ENCODE results near the gene INPP5D.
"Not testable (repeated sequence)": the region's sequence is repeated elsewhere in the genome, so short reads cannot be mapped to it uniquely, and the experiment has no call there.

INPP5D gene

GRCh38 chr2:233032551-233033320 lies 27.4 kb upstream of the INPP5D start, which contains the start of gene NEU2:
Gene NEU2, plus strand, starts transcription at chr2:233032672. Its CDS starts 0 bp downstream, at chr2:233032672.
- no peak for DNase-seq (ENCODE audit: low read depth in 2 of 2)

- DNase-seq (ENCODE audit: low read depth in 2 of 2) = no peak
These were observed 26.5 kb upstream of the INPP5D start for GRCh38 chr2:233033672-233034071.

- DNase-seq (ENCODE audit: low read depth in 2 of 2) = no peak
These were observed 25.9 kb upstream of the INPP5D start for GRCh38 chr2:233034091-233034882.

- no peak for DNase-seq (ENCODE audit: low read depth in 2 of 2)
These were observed 24.5 kb upstream of the INPP5D start for GRCh38 chr2:233035426-233036161.

- DNase-seq (ENCODE audit: low read depth in 2 of 2) = no peak
These were observed 23.8 kb upstream of the INPP5D start for GRCh38 chr2:233036162-233036838.

- no peak for DNase-seq (ENCODE audit: low read depth in 2 of 2)
These were observed 23.1 kb upstream of the INPP5D start for GRCh38 chr2:233037078-233037477.

GRCh38 chr2:233039212-233039845 lies 20.8 kb upstream of the INPP5D start:
- no peak for DNase-seq (ENCODE audit: low read depth in 2 of 2)

GRCh38 chr2:233039846-233040530 lies 20.2 kb upstream of the INPP5D start:
- no peak for DNase-seq (ENCODE audit: low read depth in 2 of 2)

- DNase-seq (ENCODE audit: low read depth in 2 of 2) = no peak
These were observed 19.6 kb upstream of the INPP5D start for GRCh38 chr2:233040571-233040970.

GRCh38 chr2:233041722-233042323 lies 18.3 kb upstream of the INPP5D start:
- DNase-seq (ENCODE audit: low read depth in 2 of 2) = no peak

- no peak for DNase-seq (ENCODE audit: low read depth in 2 of 2)
These were observed 17.6 kb upstream of the INPP5D start for GRCh38 chr2:233042549-233042948.

- DNase-seq (ENCODE audit: low read depth in 2 of 2) = no peak
These were observed 15.1 kb upstream of the INPP5D start for GRCh38 chr2:233044974-233045605.

GRCh38 chr2:233047206-233047605 lies 12.9 kb upstream of the INPP5D start:
- no peak for DNase-seq (ENCODE audit: low read depth in 2 of 2)

GRCh38 chr2:233047667-233048066 lies 12.5 kb upstream of the INPP5D start:
- no peak for DNase-seq (ENCODE audit: low read depth in 2 of 2)

GRCh38 chr2:233048569-233049193 lies 11.5 kb upstream of the INPP5D start:
- DNase-seq (ENCODE audit: low read depth in 2 of 2) = no peak

GRCh38 chr2:233049194-233049761 lies 10.9 kb upstream of the INPP5D start:
- no peak for DNase-seq (ENCODE audit: low read depth in 2 of 2)

GRCh38 chr2:233051241-233052149 lies 8.6 kb upstream of the INPP5D start:
- DNase-seq (ENCODE audit: low read depth in 2 of 2) = no peak

- DNase-seq (ENCODE audit: low read depth in 2 of 2) = not testable (repeated sequence)
These were observed 7.6 kb upstream of the INPP5D start for GRCh38 chr2:233052517-233052916.

Data from stimulated activated CD8-positive, alpha-beta memory T cell treated with anti-CD3 and anti-CD28 coated beads, Interleukin-7, amount 100 ng/mL, for 1 hour (primary cell).